Measurements from ENCODE around the gene ZNF618.

DNA sequence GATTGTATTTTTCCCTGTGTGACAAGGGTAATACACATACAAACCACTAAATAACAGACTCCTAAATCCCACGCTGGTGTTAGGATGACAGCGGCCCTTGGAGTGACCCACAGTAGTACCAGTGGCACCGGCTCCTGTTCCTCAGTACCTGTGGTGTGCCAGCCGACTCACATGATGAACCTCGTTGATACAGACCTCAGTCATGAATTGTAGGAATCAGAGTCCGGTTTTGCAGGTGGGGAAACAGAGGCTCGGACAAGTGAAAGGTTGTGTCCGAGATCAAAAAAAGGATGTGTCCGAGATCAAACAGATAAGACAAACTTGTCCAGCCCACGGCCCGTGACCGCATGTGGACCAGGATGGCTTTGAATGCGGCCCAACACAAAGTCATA lies 124.0 kb downstream of the ZNF618 start:
- TF ChIP-seq, protein P1, sequence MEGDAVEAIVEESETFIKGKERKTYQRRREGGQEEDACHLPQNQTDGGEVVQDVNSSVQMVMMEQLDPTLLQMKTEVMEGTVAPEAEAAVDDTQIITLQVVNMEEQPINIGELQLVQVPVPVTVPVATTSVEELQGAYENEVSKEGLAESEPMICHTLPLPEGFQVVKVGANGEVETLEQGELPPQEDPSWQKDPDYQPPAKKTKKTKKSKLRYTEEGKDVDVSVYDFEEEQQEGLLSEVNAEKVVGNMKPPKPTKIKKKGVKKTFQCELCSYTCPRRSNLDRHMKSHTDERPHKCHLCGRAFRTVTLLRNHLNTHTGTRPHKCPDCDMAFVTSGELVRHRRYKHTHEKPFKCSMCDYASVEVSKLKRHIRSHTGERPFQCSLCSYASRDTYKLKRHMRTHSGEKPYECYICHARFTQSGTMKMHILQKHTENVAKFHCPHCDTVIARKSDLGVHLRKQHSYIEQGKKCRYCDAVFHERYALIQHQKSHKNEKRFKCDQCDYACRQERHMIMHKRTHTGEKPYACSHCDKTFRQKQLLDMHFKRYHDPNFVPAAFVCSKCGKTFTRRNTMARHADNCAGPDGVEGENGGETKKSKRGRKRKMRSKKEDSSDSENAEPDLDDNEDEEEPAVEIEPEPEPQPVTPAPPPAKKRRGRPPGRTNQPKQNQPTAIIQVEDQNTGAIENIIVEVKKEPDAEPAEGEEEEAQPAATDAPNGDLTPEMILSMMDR (IDR thresholded peaks at IDR 0.05) = no peak
- no peak for TF ChIP-seq SIN3A (IDR thresholded peaks at IDR 0.05; ENCODE audit: borderline replicate concordance, insufficient read depth, low read depth, low read length)
- no peak for TF ChIP-seq POLR2AphosphoS5 (IDR thresholded peaks at IDR 0.05; ENCODE audit: low read depth, low read length)
- TF ChIP-seq, protein P2, sequence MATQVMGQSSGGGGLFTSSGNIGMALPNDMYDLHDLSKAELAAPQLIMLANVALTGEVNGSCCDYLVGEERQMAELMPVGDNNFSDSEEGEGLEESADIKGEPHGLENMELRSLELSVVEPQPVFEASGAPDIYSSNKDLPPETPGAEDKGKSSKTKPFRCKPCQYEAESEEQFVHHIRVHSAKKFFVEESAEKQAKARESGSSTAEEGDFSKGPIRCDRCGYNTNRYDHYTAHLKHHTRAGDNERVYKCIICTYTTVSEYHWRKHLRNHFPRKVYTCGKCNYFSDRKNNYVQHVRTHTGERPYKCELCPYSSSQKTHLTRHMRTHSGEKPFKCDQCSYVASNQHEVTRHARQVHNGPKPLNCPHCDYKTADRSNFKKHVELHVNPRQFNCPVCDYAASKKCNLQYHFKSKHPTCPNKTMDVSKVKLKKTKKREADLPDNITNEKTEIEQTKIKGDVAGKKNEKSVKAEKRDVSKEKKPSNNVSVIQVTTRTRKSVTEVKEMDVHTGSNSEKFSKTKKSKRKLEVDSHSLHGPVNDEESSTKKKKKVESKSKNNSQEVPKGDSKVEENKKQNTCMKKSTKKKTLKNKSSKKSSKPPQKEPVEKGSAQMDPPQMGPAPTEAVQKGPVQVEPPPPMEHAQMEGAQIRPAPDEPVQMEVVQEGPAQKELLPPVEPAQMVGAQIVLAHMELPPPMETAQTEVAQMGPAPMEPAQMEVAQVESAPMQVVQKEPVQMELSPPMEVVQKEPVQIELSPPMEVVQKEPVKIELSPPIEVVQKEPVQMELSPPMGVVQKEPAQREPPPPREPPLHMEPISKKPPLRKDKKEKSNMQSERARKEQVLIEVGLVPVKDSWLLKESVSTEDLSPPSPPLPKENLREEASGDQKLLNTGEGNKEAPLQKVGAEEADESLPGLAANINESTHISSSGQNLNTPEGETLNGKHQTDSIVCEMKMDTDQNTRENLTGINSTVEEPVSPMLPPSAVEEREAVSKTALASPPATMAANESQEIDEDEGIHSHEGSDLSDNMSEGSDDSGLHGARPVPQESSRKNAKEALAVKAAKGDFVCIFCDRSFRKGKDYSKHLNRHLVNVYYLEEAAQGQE (IDR thresholded peaks at IDR 0.05; ENCODE audit: insufficient read depth in 1 of 2, low read depth in 2 of 2, low read length in 1 of 2) = no peak

Measured in Panc1 (cell line).